HepG2 (cell line): ENCODE measurements around the gene CUL9. TPM values are rescaled to one million over a fixed set of nuclear protein-coding genes. Genes with fewer than 3 reads are reported as not detected.

Experiments
- BORCS8-MEF2B ChIP-seq: sonication (generic); formaldehyde crosslinking; IDR thresholded peaks from 2 replicates; pipeline ENCODE4 v1.8.0; 2022; ENCODE audit warnings: mild to moderate bottlenecking, missing genetic modification reagents
- CSRNP1 ChIP-seq: sonication (generic); formaldehyde crosslinking; IDR thresholded peaks from 2 replicates; pipeline ENCODE4 v1.8.1; 2023; ENCODE audit warnings: mild to moderate bottlenecking, missing genetic modification reagents
- KDM2A ChIP-seq: sonication (generic); formaldehyde crosslinking; IDR thresholded peaks from 2 replicates; pipeline ENCODE4 v1.4.0; 2020; ENCODE audit warnings: low read depth, missing genetic modification reagents, borderline replicate concordance
- KDM4B ChIP-seq: sonication (generic); formaldehyde crosslinking; IDR thresholded peaks from 2 replicates; pipeline ENCODE4 v1.4.0; 2020; ENCODE audit warnings: missing genetic modification reagents
- NR2C2 ChIP-seq: sonication (generic); formaldehyde crosslinking; IDR thresholded peaks from 2 replicates; pipeline ENCODE4 v1.4.0; 2020; ENCODE audit warnings: missing genetic modification reagents, mild to moderate bottlenecking, moderate library complexity, borderline replicate concordance
- PATZ1 ChIP-seq: sonication (generic); formaldehyde crosslinking; IDR thresholded peaks from 2 replicates; pipeline ENCODE4 v1.4.0; 2020; ENCODE audit warnings: missing genetic modification reagents
- PHF20 ChIP-seq: sonication (generic); formaldehyde crosslinking; IDR thresholded peaks from 2 replicates; pipeline ENCODE4 v1.5.0; 2020; ENCODE audit warnings: mild to moderate bottlenecking, missing genetic modification reagents
- THRA ChIP-seq: sonication (generic); formaldehyde crosslinking; IDR thresholded peaks from 2 replicates; pipeline ENCODE4 v1.4.0; 2020; ENCODE audit warnings: missing genetic modification reagents, borderline replicate concordance
- TRIM22 ChIP-seq: fragments of 450-650 bp; IDR thresholded peaks from 2 replicates; pipeline ENCODE4 v1.6.1; 2017
- ZBTB4 ChIP-seq: sonication (generic); formaldehyde crosslinking; IDR thresholded peaks from 2 replicates; pipeline ENCODE4 v1.4.0; 2020; ENCODE audit warnings: missing genetic modification reagents, mild to moderate bottlenecking, borderline replicate concordance
- ZBTB7B ChIP-seq: sonication (generic); formaldehyde crosslinking; IDR thresholded peaks from 2 replicates; pipeline ENCODE4 v1.4.0; 2020; ENCODE audit warnings: missing genetic modification reagents
- ZFP91 ChIP-seq: sonication (generic); formaldehyde crosslinking; IDR thresholded peaks from 2 replicates; pipeline ENCODE4 v1.9.0; 2022; ENCODE audit warnings: missing genetic modification reagents, mild to moderate bottlenecking, borderline replicate concordance
- ZKSCAN5 ChIP-seq: sonication (generic); formaldehyde crosslinking; IDR thresholded peaks from 2 replicates; pipeline ENCODE4 v1.5.1; 2020; ENCODE audit warnings: mild to moderate bottlenecking, missing genetic modification reagents
- ZNF414 ChIP-seq: sonication (generic); formaldehyde crosslinking; IDR thresholded peaks from 2 replicates; pipeline ENCODE4 v1.5.0; 2020; ENCODE audit warnings: missing genetic modification reagents
- ZNF570 ChIP-seq: sonication (generic); formaldehyde crosslinking; IDR thresholded peaks from 2 replicates; pipeline ENCODE4 v1.4.0; 2020; ENCODE audit warnings: mild to moderate bottlenecking, missing genetic modification reagents, borderline replicate concordance
- ZNF616 ChIP-seq: sonication (generic); formaldehyde crosslinking; IDR thresholded peaks from 2 replicates; pipeline ENCODE4 v1.5.0; 2020; ENCODE audit warnings: low read depth, mild to moderate bottlenecking, missing genetic modification reagents
- polyA plus RNA-seq, 8 experiments: library from polyadenylated mRNA; depleted of rRNA in 3 of 8; stranded (reverse) in 7 of 8; unstranded in 1 of 8; fragments of >200 nt; fragmentation: Illumina TruSeq in 4 of 8; extraction: Trizol in 4 of 8; gene quantifications; 2 replicates each; pipeline versions ENCODE4 v1.2.1 to v1.2.3, GENCODE V29; 2011 to 2016; ENCODE audit warnings: low read depth in 4 of 8, missing spikeins in 1 of 8, mixed read lengths in 1 of 8; ENCODE audit not compliant: insufficient read depth in 1 of 8
- total RNA-seq, 5 experiments: library from RNA; depleted of rRNA; stranded (reverse); fragments of >200 nt; fragmentation: Illumina TruSeq; extraction: Trizol; gene quantifications; 2 replicates each; pipeline ENCODE4 v1.2.3, GENCODE V29; 2016; ENCODE audit warnings: low read depth in 1 of 5

CUL9 gene
- total and polyA plus RNA-seq, 2 of the 13 experiments (the other 11 are each of a cell fraction or from before 2014, with no cell fraction given), result 11.4 to 13.7 TPM

GRCh38 chr6:43150051-43150751 lies 31.8 kb upstream of the CUL9 start (continued):
- TF ChIP-seq CSRNP1 (CRISPR knock-in tag) (no peak), ZNF414 (CRISPR knock-in tag) (no peak), ZNF570 (CRISPR knock-in tag) (no peak), KDM2A (CRISPR knock-in tag) (no peak), NR2C2 (CRISPR knock-in tag) (no peak), THRA (CRISPR knock-in tag) (peak; percentile 26; the same call in 1 of the 2 replicates), ZFP91 (CRISPR knock-in tag) (no peak), PATZ1 (CRISPR knock-in tag) (peak; percentile 52; the same call in 1 of the 2 replicates), ZNF616 (no peak), KDM4B (CRISPR knock-in tag) (no peak), PHF20 (CRISPR knock-in tag) (no peak), TRIM22 (no peak), ZBTB4 (no peak), ZBTB7B (CRISPR knock-in tag) (peak; percentile 19; the same call in 1 of the 2 replicates), BORCS8-MEF2B (no peak), ZKSCAN5 (CRISPR knock-in tag) (no peak)
